Thymus (tissue), 11 donors: ENCODE data around the gene BPGM. TPM values are rescaled to one million over a fixed set of nuclear protein-coding genes. Genes with fewer than 3 reads are reported as not detected.

ENCODE experiments used
- DNase-seq, 9 donors: peaks; one replicate each; pipeline ENCODE4 v3.0.0-alpha.2; 2013; ENCODE audit warnings: low spot score in 9 of 9, low read depth in 6 of 9, missing footprints in 1 of 9
- H3K27ac ChIP-seq, 2 donors: one replicate each; pipeline ENCODE4 v1.5.1; 2013; ENCODE audit warnings: control low read depth in 1 of 2, low read depth in 1 of 2, low read length in 1 of 2, mild to moderate bottlenecking in 1 of 2, moderate library complexity in 1 of 2
- H3K27me3 ChIP-seq, 2 donors: one replicate each; pipeline ENCODE4 v1.5.1; 2013; ENCODE audit warnings: low read length in 1 of 2; ENCODE audit not compliant: control insufficient read depth in 2 of 2, insufficient read depth in 1 of 2
- H3K36me3 ChIP-seq, 2 donors: one replicate each; pipeline ENCODE4 v1.5.1; 2013; ENCODE audit warnings: low read length in 1 of 2, mild to moderate bottlenecking in 1 of 2, moderate library complexity in 1 of 2; ENCODE audit not compliant: control insufficient read depth in 2 of 2, insufficient read depth in 2 of 2
- H3K4me1 ChIP-seq, 2 donors: one replicate each; pipeline ENCODE4 v1.5.1; 2013; ENCODE audit warnings: low read length in 2 of 2; ENCODE audit not compliant: control insufficient read depth in 2 of 2, insufficient read depth in 2 of 2
- H3K4me3 ChIP-seq, 2 donors: one replicate each; pipeline ENCODE4 v1.5.1; 2013; ENCODE audit warnings: low read length in 2 of 2, control low read depth in 1 of 2, mild to moderate bottlenecking in 1 of 2
- H3K9me3 ChIP-seq, 2 donors: one replicate each; pipeline ENCODE4 v1.5.1; 2013; ENCODE audit warnings: low read length in 1 of 2, mild to moderate bottlenecking in 1 of 2; ENCODE audit not compliant: control insufficient read depth in 2 of 2, insufficient read depth in 1 of 2
- WGBS: extraction: QIAGEN DNeasy Blood & Tissue Kit; methylation state at CpG from one replicate; pipeline ENCODE4 v1.1.7; 2013; 5-methylcytosine and 5-hydroxymethylcytosine counted together
- polyA plus RNA-seq: library from polyadenylated mRNA; stranded (reverse); fragments of 200-250 nt; gene quantifications from one replicate; pipeline ENCODE4 v1.2.3, GENCODE V29; 2013
- total RNA-seq: library from RNA; stranded (reverse); fragments of 120-200 nt; gene quantifications from one replicate; pipeline ENCODE4 v1.2.4, GENCODE V29; 2013
- donor health status: healthy.

The BPGM gene
- total and polyA plus RNA-seq, 2 donors = 23.1 TPM

- 97% methylated on average over 9 of the region's 9 CpGs for WGBS
- Histone ChIP-seq H3K27ac (no peak overlapping the region), H3K4me3 (no peak overlapping the region), H3K36me3 (no peaks in the 10 kb centered on the region), H3K27me3 (no peaks in the 10 kb centered on the region), H3K4me1 (peaks cover 0 to 2% of the 10 kb centered on the region in 2 donors), H3K9me3 (no peaks in the 10 kb centered on the region)
- DNase-seq = no peak
Measured at GRCh38 chr7:134695321-134695860, 48.7 kb downstream of the BPGM start.

- no peak overlapping the region for H3K27ac ChIP-seq
- 92% methylated on average over 5 of the region's 5 CpGs for WGBS
Measured at GRCh38 chr7:134696261-134696660, 49.6 kb downstream of the BPGM start.

GRCh38 chr7:134697205-134697886, 50.7 kb downstream of the BPGM start:
- 96% methylated on average over 3 of the region's 3 CpGs for WGBS
- DNase-seq = no peak

More at GRCh38 chr7:134696261-134696660, 49.6 kb downstream of the BPGM start:
- DNase-seq = no peak
- H3K9me3 ChIP-seq = no peaks in the 10 kb centered on the region
- H3K36me3 ChIP-seq = no peaks in the 10 kb centered on the region
- no peak overlapping the region for H3K4me3 ChIP-seq
- H3K27me3 ChIP-seq = no peaks in the 10 kb centered on the region
- peaks cover 0 to 2% of the 10 kb centered on the region in 2 donors for H3K4me1 ChIP-seq

GRCh38 chr7:134698481-134698880, 51.8 kb downstream of the BPGM start:
- DNase-seq = no peak
- Histone ChIP-seq H3K4me3 (no peak overlapping the region), H3K9me3 (no peaks in the 10 kb centered on the region), H3K4me1 (peaks cover 0 to under 1% of the 10 kb centered on the region in 2 donors), H3K36me3 (no peaks in the 10 kb centered on the region), H3K27ac (no peak overlapping the region), H3K27me3 (no peaks in the 10 kb centered on the region)
- 100% methylated on average over 1 of the region's 1 CpG for WGBS

More at GRCh38 chr7:134697205-134697886, 50.7 kb downstream of the BPGM start:
- Histone ChIP-seq H3K27ac (no peak overlapping the region), H3K4me3 (no peak overlapping the region), H3K27me3 (no peaks in the 10 kb centered on the region), H3K4me1 (peaks cover 0 to 2% of the 10 kb centered on the region in 2 donors), H3K9me3 (no peaks in the 10 kb centered on the region), H3K36me3 (no peaks in the 10 kb centered on the region)

- H3K27ac ChIP-seq = no peak overlapping the region
- no peaks in the 10 kb centered on the region for H3K36me3 ChIP-seq
- DNase-seq = no peak
- no peaks in the 10 kb centered on the region for H3K27me3 ChIP-seq
- 95% methylated on average over 8 of the region's 8 CpGs for WGBS
- H3K4me3 ChIP-seq = no peak overlapping the region
- H3K9me3 ChIP-seq = no peaks in the 10 kb centered on the region
- H3K4me1 ChIP-seq = no peaks in the 10 kb centered on the region
Measured at GRCh38 chr7:134699021-134699818, 52.6 kb downstream of the BPGM start.

GRCh38 chr7:134699899-134700298, 53.2 kb downstream of the BPGM start:
- Histone ChIP-seq H3K27me3 (no peaks in the 10 kb centered on the region), H3K9me3 (no peaks in the 10 kb centered on the region), H3K4me1 (no peaks in the 10 kb centered on the region), H3K27ac (no peak overlapping the region), H3K36me3 (no peaks in the 10 kb centered on the region), H3K4me3 (no peak overlapping the region)
- DNase-seq = no peak
- WGBS = 88% methylated on average over 2 of the region's 2 CpGs

GRCh38 chr7:134701272-134701671, 54.6 kb downstream of the BPGM start:
- Histone ChIP-seq H3K27me3 (no peaks in the 10 kb centered on the region), H3K9me3 (no peaks in the 10 kb centered on the region), H3K4me3 (no peak overlapping the region), H3K36me3 (no peaks in the 10 kb centered on the region), H3K4me1 (no peaks in the 10 kb centered on the region), H3K27ac (no peak overlapping the region)
- 89% methylated on average over 2 of the region's 2 CpGs for WGBS
- peak in 1 of 9 donors; percentile 26 for DNase-seq

- 88% methylated on average over 10 of the region's 10 CpGs for WGBS
- Histone ChIP-seq H3K27me3 (no peaks in the 10 kb centered on the region), H3K4me3 (no peak overlapping the region), H3K36me3 (no peaks in the 10 kb centered on the region), H3K27ac (no peak overlapping the region), H3K9me3 (no peaks in the 10 kb centered on the region), H3K4me1 (no peaks in the 10 kb centered on the region)
- DNase-seq = no peak
Measured at GRCh38 chr7:134702366-134703240, 56.0 kb downstream of the BPGM start.
